ENCODE data around the gene NEBL. TPM values are rescaled to one million over a fixed set of nuclear protein-coding genes. Genes with fewer than 3 reads are reported as not detected.

Gene NEBL
- total RNA-seq, 4 donors from 2014 or later = 52.0 to 100 (median 62.3) TPM

DNA sequence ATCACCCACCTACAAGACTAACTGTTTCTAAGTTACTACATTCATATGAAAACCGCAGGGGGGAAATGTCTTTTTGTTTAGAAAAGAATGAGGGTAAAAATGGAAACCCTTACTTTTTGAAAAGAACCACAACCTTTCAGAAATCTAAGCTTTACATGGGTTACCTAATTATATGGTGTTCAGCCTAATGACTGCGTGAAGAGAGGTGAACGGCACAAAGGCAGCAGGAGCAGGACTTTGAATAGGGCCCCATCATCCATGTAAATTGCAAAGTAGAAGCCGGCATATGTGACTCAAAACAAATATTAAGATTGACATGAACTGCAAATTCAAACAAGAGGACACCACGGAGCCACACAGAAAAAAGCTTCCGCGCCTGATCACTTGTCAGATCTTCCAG lies 25.1 kb downstream of the NEBL start:
- intact Hi-C loops (cut with DNase I; ENCODE audit: low total_unique reads) = no loop called here
- DNase-seq (ENCODE audit: low spot score in 2 of 2) = no peak
- no peak overlapping the region for H3K4me3 ChIP-seq (ENCODE audit: low read depth, poor library complexity, severe bottlenecking)
- 80 to 90% methylated on average over 7 of the region's 7 CpGs for WGBS, 2 donors
- TF ChIP-seq, protein P1, sequence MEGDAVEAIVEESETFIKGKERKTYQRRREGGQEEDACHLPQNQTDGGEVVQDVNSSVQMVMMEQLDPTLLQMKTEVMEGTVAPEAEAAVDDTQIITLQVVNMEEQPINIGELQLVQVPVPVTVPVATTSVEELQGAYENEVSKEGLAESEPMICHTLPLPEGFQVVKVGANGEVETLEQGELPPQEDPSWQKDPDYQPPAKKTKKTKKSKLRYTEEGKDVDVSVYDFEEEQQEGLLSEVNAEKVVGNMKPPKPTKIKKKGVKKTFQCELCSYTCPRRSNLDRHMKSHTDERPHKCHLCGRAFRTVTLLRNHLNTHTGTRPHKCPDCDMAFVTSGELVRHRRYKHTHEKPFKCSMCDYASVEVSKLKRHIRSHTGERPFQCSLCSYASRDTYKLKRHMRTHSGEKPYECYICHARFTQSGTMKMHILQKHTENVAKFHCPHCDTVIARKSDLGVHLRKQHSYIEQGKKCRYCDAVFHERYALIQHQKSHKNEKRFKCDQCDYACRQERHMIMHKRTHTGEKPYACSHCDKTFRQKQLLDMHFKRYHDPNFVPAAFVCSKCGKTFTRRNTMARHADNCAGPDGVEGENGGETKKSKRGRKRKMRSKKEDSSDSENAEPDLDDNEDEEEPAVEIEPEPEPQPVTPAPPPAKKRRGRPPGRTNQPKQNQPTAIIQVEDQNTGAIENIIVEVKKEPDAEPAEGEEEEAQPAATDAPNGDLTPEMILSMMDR (IDR thresholded peaks at IDR 0.05) = no peak
- no peak for TF ChIP-seq POLR2A (IDR thresholded peaks at IDR 0.05)

DNA sequence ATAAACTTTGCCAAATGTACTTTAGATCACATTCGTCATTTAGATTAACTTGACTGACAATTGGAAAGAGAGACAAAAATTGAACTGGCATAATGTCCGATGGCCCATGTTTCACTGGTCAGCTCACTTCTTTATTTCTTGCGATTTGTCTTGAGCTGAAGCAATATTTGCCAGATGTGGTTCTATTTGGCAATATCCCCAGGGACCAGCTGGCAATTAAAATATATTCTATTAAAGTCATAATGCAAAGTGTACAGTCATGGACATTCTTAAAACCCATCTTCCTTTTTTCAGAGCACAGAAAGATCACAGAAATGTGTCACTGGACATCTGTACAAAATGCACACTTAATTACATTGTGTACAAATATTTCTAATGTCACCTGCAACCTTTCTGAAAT lies 26.3 kb downstream of the NEBL start:
- WGBS, 2 donors = 80 to 81% methylated on average over 3 of the region's 3 CpGs
- no peak overlapping the region for H3K4me3 ChIP-seq (ENCODE audit: low read depth, poor library complexity, severe bottlenecking)
- intact Hi-C loops (cut with DNase I; ENCODE audit: low total_unique reads) = no loop called here
- TF ChIP-seq, protein P1 (IDR thresholded peaks at IDR 0.05) = no peak
- TF ChIP-seq POLR2A (IDR thresholded peaks at IDR 0.05) = no peak
- DNase-seq (ENCODE audit: low spot score in 2 of 2) = no peak

DNA sequence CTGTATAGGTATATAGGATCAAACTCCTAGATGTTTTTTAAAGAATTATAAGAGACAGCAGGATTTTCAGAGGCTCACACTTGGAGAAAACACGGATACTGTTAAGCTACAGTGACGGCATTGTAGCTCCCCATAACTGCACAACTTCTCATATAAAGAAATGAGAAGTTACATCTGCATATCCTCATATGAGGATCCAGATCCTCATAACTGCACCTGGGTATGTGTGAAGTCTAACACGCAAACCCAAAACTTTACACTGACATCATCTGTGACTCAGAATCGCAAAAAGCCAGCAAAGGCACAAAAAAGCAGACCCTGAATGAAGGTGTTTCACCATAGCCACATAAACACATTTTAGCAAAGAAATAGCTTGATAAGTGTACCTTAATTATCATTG lies 34.1 kb downstream of the NEBL start:
- TF ChIP-seq, protein P1 (IDR thresholded peaks at IDR 0.05) = no peak
- TF ChIP-seq POLR2A (IDR thresholded peaks at IDR 0.05) = no peak
- no peak for DNase-seq (ENCODE audit: low spot score in 2 of 2)
- intact Hi-C loops (cut with DNase I; ENCODE audit: low total_unique reads) = loop anchor here (5.0 to 10.0 kb wide), 2 partner anchors 409 to 832 kb away; no protein-coding TSS in a partner anchor
- H3K4me3 ChIP-seq (ENCODE audit: low read depth, poor library complexity, severe bottlenecking) = no peak overlapping the region
- 79 to 95% methylated on average over 4 of the region's 4 CpGs for WGBS, 2 donors

DNA sequence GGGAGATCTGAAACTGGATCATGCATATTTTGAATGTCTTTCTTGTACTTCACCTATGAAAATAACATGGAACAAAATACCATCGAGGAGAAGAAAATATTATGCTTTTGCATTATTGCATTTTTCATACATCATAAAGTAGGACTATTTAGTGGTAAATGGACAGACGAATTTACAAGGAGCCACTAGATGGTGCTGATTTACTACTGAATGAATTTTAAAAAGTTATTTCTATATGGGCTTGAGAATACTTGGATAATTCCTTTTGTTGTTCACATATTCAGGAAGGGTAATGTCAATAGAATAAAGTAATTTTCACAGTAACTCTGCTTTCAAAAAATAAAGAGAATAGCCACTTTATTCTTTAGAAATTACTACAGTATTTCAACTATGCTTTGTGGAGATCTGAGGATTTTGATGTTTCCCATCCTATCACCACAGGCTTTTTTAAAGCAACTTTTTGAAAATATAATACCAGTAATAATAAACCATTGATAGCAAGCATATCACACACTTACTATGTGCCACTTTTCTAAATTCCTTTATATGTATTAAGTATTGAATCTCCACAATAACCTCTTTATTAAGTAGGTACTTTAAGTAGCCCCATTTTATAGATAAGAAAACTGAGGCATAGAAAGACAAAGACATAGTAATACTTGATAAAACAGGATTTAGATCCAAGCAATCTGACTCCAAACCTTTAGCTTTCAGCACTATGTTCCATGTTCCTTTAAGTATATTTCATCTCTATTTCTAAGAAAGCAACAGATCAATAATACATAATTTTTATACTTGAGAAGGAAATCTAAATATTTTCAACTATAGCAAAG lies 38.6 kb downstream of the NEBL start:
- intact Hi-C loops (cut with DNase I; ENCODE audit: low total_unique reads) = no loop called here
- no peak overlapping the region for H3K4me3 ChIP-seq (ENCODE audit: low read depth, poor library complexity, severe bottlenecking)
- DNase-seq (ENCODE audit: low spot score in 2 of 2) = no peak
- TF ChIP-seq, protein P1 (IDR thresholded peaks at IDR 0.05) = no peak
- no peak for TF ChIP-seq POLR2A (IDR thresholded peaks at IDR 0.05)
- whole genome bisulfite sequencing, 2 donors = 3 to 10% methylated on average over 2 of the region's 2 CpGs

DNA sequence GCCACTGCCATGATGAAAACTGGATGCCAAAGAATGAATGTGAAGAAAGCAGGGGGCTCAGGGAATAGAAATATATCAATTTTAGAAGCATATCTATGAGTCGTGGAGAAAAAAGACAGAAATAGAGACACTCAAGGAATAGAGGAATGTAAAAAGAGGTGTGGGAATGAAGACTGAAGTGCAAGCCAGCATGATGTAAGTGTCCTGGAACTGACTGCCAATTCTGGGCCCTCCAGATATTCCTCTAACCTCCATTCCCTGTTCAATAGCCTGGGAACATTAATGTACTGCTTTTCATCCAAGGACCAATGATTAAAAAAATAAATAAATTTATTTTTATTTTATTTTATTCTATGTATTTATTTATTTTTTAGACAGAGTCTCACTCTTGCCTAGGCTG lies 40.6 kb downstream of the NEBL start:
- H3K4me3 ChIP-seq (ENCODE audit: low read depth, poor library complexity, severe bottlenecking) = no peak overlapping the region
- 61 to 64% methylated on average over 1 of the region's 1 CpG for WGBS, 2 donors
- no peak for DNase-seq (ENCODE audit: low spot score in 2 of 2)
- intact Hi-C loops (cut with DNase I; ENCODE audit: low total_unique reads) = no loop called here
- no peak for TF ChIP-seq POLR2A (IDR thresholded peaks at IDR 0.05)
- TF ChIP-seq, protein P1 (IDR thresholded peaks at IDR 0.05) = no peak
